IMR-90 (cell line): Measurements from ENCODE around the gene NLRP14. TPM values are rescaled to one million over a fixed set of nuclear protein-coding genes. Genes with fewer than 3 reads are reported as not detected.

Source experiments
- ATAC-seq: fragments of 200-7000 bp; cut with Tn5 transposase; 2 replicates; pipeline ENCODE4 v1.9.1; 2020; ENCODE audit warnings: low read depth, mild to moderate bottlenecking, moderate library complexity
- BruUV-seq: library from RNA; stranded (reverse); fragments of 400-500 nt; replicated peaks from 2 replicates; lab custom pipeline; 2021; lab: Mats Ljungman, UMichigan
- CTCF ChIA-PET: fragments of 300-600 bp; formaldehyde crosslinking; extraction: SDS; loops from one replicate; lab custom pipeline; 2021; ENCODE audit warnings: antibody characterized with exemption; lab: Yijun Ruan, JAX
- POLR2A ChIA-PET: fragments of 300-600 bp; sonication (Branson Sonifier 250); formaldehyde crosslinking; loops from one replicate; lab custom pipeline; 2022; ENCODE audit warnings: antibody characterized with exemption; ENCODE audit not compliant: unreplicated experiment; lab: Charles Lee
- DNase-seq: peaks from one replicate; pipeline ENCODE4 v3.0.0; 2013
- H2AFZ ChIP-seq: replicated peaks from 2 replicates; pipeline ENCODE3; 2013; ENCODE audit warnings: low read length, mild to moderate bottlenecking; ENCODE audit not compliant: poor library complexity
- H2AK5ac ChIP-seq: 2 replicates; pipeline ENCODE4 v1.6.1; 2013; ENCODE audit warnings: low read depth, low read length, inconsistent platforms
- H2AK9ac ChIP-seq: replicated peaks from 2 replicates; pipeline ENCODE3; 2013; ENCODE audit warnings: mild to moderate bottlenecking, low read depth, low read length, moderate library complexity; ENCODE audit not compliant: poor library complexity
- H2BK120ac ChIP-seq: 2 replicates; pipeline ENCODE4 v1.6.1; 2013; ENCODE audit warnings: low read depth, low read length, inconsistent platforms
- H2BK15ac ChIP-seq: 3 replicates; pipeline ENCODE4 v1.6.1; 2013; ENCODE audit warnings: low read depth, low read length, inconsistent platforms
- H2BK20ac ChIP-seq: 2 replicates; pipeline ENCODE4 v1.6.1; 2013; ENCODE audit warnings: low read depth, mild to moderate bottlenecking, inconsistent platforms, low read length, moderate library complexity
- H2BK5ac ChIP-seq: 2 replicates; pipeline ENCODE4 v1.6.1; 2013; ENCODE audit warnings: mild to moderate bottlenecking, low read depth, low read length, inconsistent platforms; ENCODE audit not compliant: poor library complexity, severe bottlenecking
- H3K14ac ChIP-seq: replicated peaks from 2 replicates; pipeline ENCODE4 v1.6.1; 2013; ENCODE audit warnings: low read depth, low read length, inconsistent platforms
- H3K18ac ChIP-seq: 2 replicates; pipeline ENCODE4 v1.6.1; 2013; ENCODE audit warnings: low read depth, low read length, control low read depth
- H3K23ac ChIP-seq: 2 replicates; pipeline ENCODE4 v1.6.1; 2013; ENCODE audit warnings: low read depth, low read length, inconsistent platforms
- H3K27ac ChIP-seq: 2 replicates; pipeline ENCODE4 v1.5.1; 2013; ENCODE audit warnings: mild to moderate bottlenecking, control low read depth, low read length; ENCODE audit not compliant: insufficient read depth
- H3K27me3 ChIP-seq: 2 replicates; pipeline ENCODE4 v1.6.1; 2013; ENCODE audit warnings: low read length; ENCODE audit not compliant: control insufficient read depth, insufficient read depth
- H3K36me3 ChIP-seq: 2 replicates; pipeline ENCODE4 v1.6.1; 2013; ENCODE audit warnings: low read length, mixed read lengths; ENCODE audit not compliant: control insufficient read depth, insufficient read depth
- H3K4ac ChIP-seq: 2 replicates; pipeline ENCODE4 v1.6.1; 2013; ENCODE audit warnings: low read depth, low read length, inconsistent platforms
- H3K4me1 ChIP-seq: 2 replicates; pipeline ENCODE4 v1.6.1; 2013; ENCODE audit warnings: low read length, mixed read lengths; ENCODE audit not compliant: control insufficient read depth, insufficient read depth
- H3K4me2 ChIP-seq: 2 replicates; pipeline ENCODE4 v1.6.1; 2013; ENCODE audit warnings: low read depth, mild to moderate bottlenecking, control low read depth, low read length, moderate library complexity
- H3K4me3 ChIP-seq: 2 replicates; pipeline ENCODE4 v1.5.1; 2013; ENCODE audit warnings: low read depth, mild to moderate bottlenecking, control low read depth, low read length, moderate library complexity; ENCODE audit not compliant: insufficient read depth
- H3K56ac ChIP-seq: 2 replicates; pipeline ENCODE4 v1.6.1; 2013; ENCODE audit warnings: low read length, inconsistent platforms; ENCODE audit not compliant: insufficient read depth; ENCODE audit errors: extremely low read depth
- H3K79me1 ChIP-seq, 2 experiments: 2 replicates each; pipeline ENCODE4 v1.6.1; 2013; ENCODE audit warnings: low read length in 2 of 2, inconsistent platforms in 1 of 2, low read depth in 1 of 2
- H3K9ac ChIP-seq: 2 replicates; pipeline ENCODE4 v1.6.1; 2013; ENCODE audit warnings: low read depth, low read length, control low read depth
- H3K9me1 ChIP-seq: 2 replicates; pipeline ENCODE4 v1.6.1; 2013; ENCODE audit warnings: low read length, inconsistent platforms; ENCODE audit not compliant: insufficient read depth
- H3K9me3 ChIP-seq: 2 replicates; pipeline ENCODE4 v1.6.1; 2013; ENCODE audit warnings: low read length; ENCODE audit not compliant: control insufficient read depth, insufficient read depth
- H4K20me1 ChIP-seq: 2 replicates; pipeline ENCODE4 v1.6.1; 2013; ENCODE audit warnings: low read length, inconsistent platforms; ENCODE audit not compliant: insufficient read depth
- H4K5ac ChIP-seq: 2 replicates; pipeline ENCODE4 v1.6.1; 2013; ENCODE audit warnings: mild to moderate bottlenecking, low read depth, low read length, control low read depth
- H4K8ac ChIP-seq, 2 experiments: 2 replicates each; pipeline ENCODE4 v1.6.1; 2013; ENCODE audit warnings: low read depth in 2 of 2, low read length in 2 of 2, control low read depth in 1 of 2, inconsistent platforms in 1 of 2
- H4K91ac ChIP-seq: 2 replicates; pipeline ENCODE4 v1.6.1; 2013; ENCODE audit warnings: low read depth, low read length, inconsistent platforms; ENCODE audit not compliant: insufficient read depth
- BHLHE40 ChIP-seq: fragments of 150-350 bp; IDR thresholded peaks from 2 replicates; pipeline ENCODE4 v1.6.1; 2016; ENCODE audit warnings: mild to moderate bottlenecking, low read depth, low read length
- CHD1 ChIP-seq: IDR thresholded peaks from 2 replicates; pipeline ENCODE4 v1.6.1; 2012; ENCODE audit warnings: low read depth, low read length, improper control_type of control experiment
- ELK1 ChIP-seq: fragments of 150-350 bp; IDR thresholded peaks from 2 replicates; pipeline ENCODE4 v1.6.1; 2016; ENCODE audit warnings: low read depth, mild to moderate bottlenecking, low read length, moderate library complexity, borderline replicate concordance
- FOS ChIP-seq: fragments of 150-350 bp; IDR thresholded peaks from 2 replicates; pipeline ENCODE4 v1.6.1; 2016; ENCODE audit warnings: low read depth, low read length
- MAFK ChIP-seq: IDR thresholded peaks from 2 replicates; pipeline ENCODE4 v1.6.1; 2012; ENCODE audit warnings: low read depth, low read length, improper control_type of control experiment
- POLR2A ChIP-seq: IDR thresholded peaks from 2 replicates; pipeline ENCODE4 v1.6.1; 2012; ENCODE audit warnings: mild to moderate bottlenecking, low read depth, low read length
- RAD21 ChIP-seq: IDR thresholded peaks from 2 replicates; pipeline ENCODE4 v1.6.1; 2012; ENCODE audit warnings: low read length, improper control_type of control experiment
- RFX5 ChIP-seq: IDR thresholded peaks from 2 replicates; pipeline ENCODE4 v1.8.0; 2012; ENCODE audit warnings: low read depth, mild to moderate bottlenecking, low read length, moderate library complexity
- SMC3 ChIP-seq: fragments of 150-350 bp; IDR thresholded peaks from 2 replicates; pipeline ENCODE4 v1.6.1; 2016; ENCODE audit warnings: low read depth, mild to moderate bottlenecking, antibody characterized with exemption, low read length, moderate library complexity
- USF2 ChIP-seq: fragments of 150-350 bp; IDR thresholded peaks from 2 replicates; pipeline ENCODE4 v1.6.1; 2017; ENCODE audit warnings: mild to moderate bottlenecking, antibody characterized with exemption, low read length, low read depth
- WGBS, 2 experiments: methylation state at CpG; one replicate each; pipeline versions ENCODE4 v1.1.5 to v1.1.7; 2013; ENCODE audit warnings: missing lambda C conversion rate in 2 of 2; ENCODE audit not compliant: insufficient read length in 1 of 2; ENCODE audit errors: extremely low coverage in 2 of 2; 5-methylcytosine and 5-hydroxymethylcytosine counted together
- dilution Hi-C: fragments of 300-500 bp; cut with HindIII; formaldehyde crosslinking; loops from one replicate; pipeline ENCODE4 v1.14.3; 2018; ENCODE audit warnings: low sequenced_read_pairs; ENCODE audit not compliant: unreplicated experiment
- in situ Hi-C: fragments of 300-500 bp; cut with MboI; formaldehyde crosslinking; loops from 3 replicates; pipeline ENCODE4 v1.14.3; 2019; ENCODE audit warnings: low sequenced_read_pairs, inconsistent platforms, mixed read lengths
- intact Hi-C: fragments of 100-400 bp; cut with micrococcal nuclease; formaldehyde crosslinking; loops from 2 replicates; pipeline ENCODE4 v1.10.0; 2022
- polyA plus RNA-seq, 3 experiments: library from polyadenylated mRNA; depleted of rRNA; stranded (reverse); fragments of >200 nt; gene quantifications; 2 replicates each; pipeline ENCODE4 v1.2.3, GENCODE V29; 2012; ENCODE audit warnings: low replicate concordance in 1 of 3
- total RNA-seq: library from RNA; depleted of rRNA; stranded (reverse); fragments of >200 nt; gene quantifications from 2 replicates; pipeline ENCODE4 v1.2.3, GENCODE V29; 2012

Gene NLRP14
- total and polyA plus RNA-seq, 2 of the 4 experiments (the other 2 are of a cell fraction): under 0.01 TPM; not detected in 1

- no peak overlapping the region for H3K18ac ChIP-seq
- H2AK9ac ChIP-seq: no peak overlapping the region
- H4K8ac ChIP-seq: no peak overlapping the region
- H3K27ac ChIP-seq: no peak overlapping the region
- WGBS, 2 experiments: 56% methylated on average over 4 of the region's 7 CpGs; no CpG with 5 or more reads in 1 of the 2 experiments
- H3K36me3 ChIP-seq: no peaks in the 10 kb centered on the region
- ChIA-PET POLR2A (no interaction called here), CTCF (no interaction called here)
- DNase-seq (no peak), ATAC-seq (no peak)
- no peaks in the 10 kb centered on the region for H3K9me3 ChIP-seq
- H2BK20ac ChIP-seq: no peak overlapping the region
- H3K79me1 ChIP-seq: no peaks in the 10 kb centered on the region
- no peak overlapping the region for H2AK5ac ChIP-seq
- H2BK120ac ChIP-seq: no peak overlapping the region
- no peak overlapping the region for H3K4me2 ChIP-seq
- TF ChIP-seq RFX5: no peak
- no peak for TF ChIP-seq MAFK
- no peak for TF ChIP-seq BHLHE40
- no peak for TF ChIP-seq ELK1
- no peak for TF ChIP-seq USF2
- TF ChIP-seq RAD21: no peak
- TF ChIP-seq SMC3: no peak
- no peak for TF ChIP-seq FOS
- no peak for TF ChIP-seq CHD1
- TF ChIP-seq POLR2A: no peak
- in situ Hi-C loops: no loop called here
- no TSS peak for BruUV-seq
- dilution Hi-C loops: no loop called here
- H2AFZ ChIP-seq: no peak overlapping the region
- no peaks in the 10 kb centered on the region for H3K4me1 ChIP-seq
- no peak overlapping the region for H3K23ac ChIP-seq
- intact Hi-C loops: no loop called here
- H3K9me1 ChIP-seq: no peaks in the 10 kb centered on the region
- H2BK5ac ChIP-seq: no peak overlapping the region
- no peak overlapping the region for H2BK15ac ChIP-seq
- no peak overlapping the region for H3K4me3 ChIP-seq
- no peaks in the 10 kb centered on the region for H3K27me3 ChIP-seq
- no peak overlapping the region for H3K4ac ChIP-seq
- no peak overlapping the region for H4K91ac ChIP-seq
- no peak overlapping the region for H3K14ac ChIP-seq
- no peak overlapping the region for H3K56ac ChIP-seq
- no peaks in the 10 kb centered on the region for H4K20me1 ChIP-seq
- no peak overlapping the region for H4K5ac ChIP-seq
- H3K9ac ChIP-seq: no peak overlapping the region
Observed at GRCh38 chr11:7079545-7080135, 59.4 kb downstream of the NLRP14 start.
